Urothelium cell line (cell line): ENCODE measurements around the gene TGFA.

Source experiments
- DNase-seq: peaks from one replicate; pipeline ENCODE4 v3.0.0; 2011; ENCODE audit warnings: low spot score, mixed read lengths
- FAIRE-seq: peaks from 2 replicates; lab custom pipeline; 2011; peaks lifted over from hg19 to GRCh38; lab: Jason Lieb, UNC

TGFA gene

GRCh38 chr2:70501215-70501614 lies 52.4 kb downstream of the TGFA start:
- DNase-seq: no peak
- FAIRE-seq: no peak

- FAIRE-seq (no peak), DNase-seq (no peak)
Observed at GRCh38 chr2:70499253-70499652, 54.4 kb downstream of the TGFA start.

GRCh38 chr2:70498528-70498927 lies 55.1 kb downstream of the TGFA start:
- FAIRE-seq: no peak

GRCh38 chr2:70498054-70498453 lies 55.6 kb downstream of the TGFA start:
- DNase-seq: no peak

More at GRCh38 chr2:70498528-70498927, 55.1 kb downstream of the TGFA start:
- DNase-seq: no peak

GRCh38 chr2:70496819-70497218 lies 56.8 kb downstream of the TGFA start:
- FAIRE-seq (no peak), DNase-seq (no peak)

More at GRCh38 chr2:70498054-70498453, 55.6 kb downstream of the TGFA start:
- FAIRE-seq: no peak

- DNase-seq: no peak
- no peak for FAIRE-seq
Observed at GRCh38 chr2:70494293-70494886, 59.2 kb downstream of the TGFA start.

- FAIRE-seq: no peak
- no peak for DNase-seq
Observed at GRCh38 chr2:70490381-70490780, 63.2 kb downstream of the TGFA start.

GRCh38 chr2:70489165-70489564 lies 64.5 kb downstream of the TGFA start:
- FAIRE-seq: no peak
- no peak for DNase-seq

- FAIRE-seq (no peak), DNase-seq (no peak)
Observed at GRCh38 chr2:70484086-70484485, 69.5 kb downstream of the TGFA start.

- DNase-seq (no peak), FAIRE-seq (no peak)
Observed at GRCh38 chr2:70482401-70482800, 71.2 kb downstream of the TGFA start.

- no peak for DNase-seq
- FAIRE-seq: no peak
Observed at GRCh38 chr2:70480468-70480867, 73.2 kb downstream of the TGFA start.

- FAIRE-seq: no peak
- no peak for DNase-seq
Observed at GRCh38 chr2:70479816-70480215, 73.8 kb downstream of the TGFA start.

- DNase-seq (no peak), FAIRE-seq (no peak)
Observed at GRCh38 chr2:70477441-70477844, 76.2 kb downstream of the TGFA start.

GRCh38 chr2:70475266-70475665 lies 78.4 kb downstream of the TGFA start:
- no peak for FAIRE-seq
- no peak for DNase-seq

- FAIRE-seq (no peak), DNase-seq (no peak)
Observed at GRCh38 chr2:70474256-70474848, 79.3 kb downstream of the TGFA start.

GRCh38 chr2:70473101-70473722 lies 80.4 kb downstream of the TGFA start:
- DNase-seq (no peak), FAIRE-seq (no peak)

- DNase-seq (no peak), FAIRE-seq (no peak)
Observed at GRCh38 chr2:70472221-70472890, 81.3 kb downstream of the TGFA start.

GRCh38 chr2:70471129-70471528 lies 82.5 kb downstream of the TGFA start:
- no peak for DNase-seq
- no peak for FAIRE-seq

GRCh38 chr2:70469961-70470360 lies 83.7 kb downstream of the TGFA start:
- FAIRE-seq (no peak), DNase-seq (no peak)

GRCh38 chr2:70469435-70469834 lies 84.2 kb downstream of the TGFA start:
- no peak for DNase-seq
- no peak for FAIRE-seq

- no peak for DNase-seq
- no peak for FAIRE-seq
Observed at GRCh38 chr2:70468878-70469277, 84.7 kb downstream of the TGFA start.
